WTC11 (cell line): ENCODE results near the gene NEMP2. TPM values are rescaled to one million over a fixed set of nuclear protein-coding genes. Genes with fewer than 3 reads are reported as not detected.

Experiments used
- ATAC-seq: fragments of 200-7000 bp; cut with Tn5 transposase; 2 replicates; pipeline ENCODE4 v1.10.0; 2021; ENCODE audit warnings: mild to moderate bottlenecking, moderate library complexity
- CTCF ChIA-PET: fragments of 300-600 bp; sonication (Branson Sonifier 250); formaldehyde crosslinking; loops from one replicate; lab custom pipeline; 2021; ENCODE audit warnings: antibody characterized with exemption; lab: Charles Lee
- POLR2A ChIA-PET: fragments of 350-600 bp; sonication (Branson Sonifier 250); formaldehyde crosslinking; loops from one replicate; lab custom pipeline; 2021; ENCODE audit warnings: antibody characterized with exemption; lab: Charles Lee
- DNase-seq: peaks from one replicate; pipeline ENCODE4 v3.0.0; 2021; ENCODE audit warnings: low spot score
- H3K27ac Mint-ChIP-seq: 2 replicates; pipeline ENCODE4 v1.8.0; 2021; ENCODE audit warnings: mixed read lengths
- H3K27me3 Mint-ChIP-seq: 2 replicates; pipeline ENCODE4 v1.8.0; 2021; ENCODE audit warnings: low read depth, mild to moderate bottlenecking, moderate library complexity, mixed read lengths
- H3K36me3 Mint-ChIP-seq: 2 replicates; pipeline ENCODE4 v1.8.0; 2021; ENCODE audit warnings: mixed read lengths
- H3K4me1 Mint-ChIP-seq: 2 replicates; pipeline ENCODE4 v1.8.0; 2022; ENCODE audit warnings: mixed read lengths
- H3K4me3 Mint-ChIP-seq: 2 replicates; pipeline ENCODE4 v1.8.0; 2021; ENCODE audit warnings: mild to moderate bottlenecking, moderate library complexity, mixed read lengths
- H3K9me3 Mint-ChIP-seq: 2 replicates; pipeline ENCODE4 v1.8.0; 2021; ENCODE audit warnings: mixed read lengths
- ATF1 ChIP-seq: sonication (generic); formaldehyde crosslinking; IDR thresholded peaks from 2 replicates; pipeline ENCODE4 v1.8.1; 2023; ENCODE audit warnings: mild to moderate bottlenecking, moderate library complexity, missing genetic modification reagents
- ELF4 ChIP-seq: sonication (generic); formaldehyde crosslinking; IDR thresholded peaks from 2 replicates; pipeline ENCODE4 v1.8.1; 2022; ENCODE audit warnings: low read depth, mild to moderate bottlenecking, moderate library complexity, missing genetic modification reagents
- FOXP1 ChIP-seq: sonication (generic); formaldehyde crosslinking; IDR thresholded peaks from 2 replicates; pipeline ENCODE4 v1.8.0; 2022; ENCODE audit warnings: missing genetic modification reagents, mild to moderate bottlenecking, moderate library complexity, borderline replicate concordance
- JAZF1 ChIP-seq: fragments of 250-450 bp; sonication (Bioruptor Pico); IDR thresholded peaks from 2 replicates; pipeline ENCODE4 v1.9.0; 2021; ENCODE audit warnings: moderate library complexity, mild to moderate bottlenecking, inconsistent platforms
- KAT7 ChIP-seq: sonication (generic); formaldehyde crosslinking; IDR thresholded peaks from 2 replicates; pipeline ENCODE4 v1.8.1; 2023; ENCODE audit warnings: missing genetic modification reagents, mild to moderate bottlenecking, borderline replicate concordance
- NFE2L1 ChIP-seq: sonication (generic); formaldehyde crosslinking; IDR thresholded peaks from 2 replicates; pipeline ENCODE4 v1.8.1; 2023; ENCODE audit warnings: missing genetic modification reagents
- SMAD3 ChIP-seq: sonication (generic); formaldehyde crosslinking; IDR thresholded peaks from 2 replicates; pipeline ENCODE4 v1.8.0; 2022; ENCODE audit warnings: missing genetic modification reagents, mild to moderate bottlenecking, borderline replicate concordance
- SMAD4 ChIP-seq: sonication (generic); formaldehyde crosslinking; IDR thresholded peaks from 2 replicates; pipeline ENCODE4 v1.8.0; 2022; ENCODE audit warnings: mild to moderate bottlenecking, missing genetic modification reagents
- ZNF138 ChIP-seq: sonication (generic); formaldehyde crosslinking; conservative IDR thresholded peaks from 2 replicates; pipeline ENCODE4 v1.8.1; 2022; ENCODE audit warnings: mild to moderate bottlenecking, moderate library complexity, missing genetic modification reagents
- ZNF219 ChIP-seq: sonication (generic); formaldehyde crosslinking; IDR thresholded peaks from 2 replicates; pipeline ENCODE4 v1.8.0; 2023; ENCODE audit warnings: missing genetic modification reagents, mild to moderate bottlenecking, borderline replicate concordance
- ZNF317 ChIP-seq: sonication (generic); formaldehyde crosslinking; IDR thresholded peaks from 2 replicates; pipeline ENCODE4 v1.8.1; 2023; ENCODE audit warnings: low read depth, mild to moderate bottlenecking, moderate library complexity, missing genetic modification reagents, borderline replicate concordance
- ZNF416 ChIP-seq: fragments of 250-450 bp; sonication (Bioruptor Pico); IDR thresholded peaks from 2 replicates; pipeline ENCODE4 v1.9.0; 2021; ENCODE audit warnings: mild to moderate bottlenecking, inconsistent platforms
- total RNA-seq: library from RNA; stranded (reverse); gene quantifications from 3 replicates; pipeline ENCODE4 v1.2.3, GENCODE V29; 2021
- TF ChIP-seq, protein P1 (sequence below): sonication (generic); formaldehyde crosslinking; IDR thresholded peaks from 2 replicates; pipeline ENCODE4 v1.8.0; 2022; ENCODE audit warnings: mild to moderate bottlenecking, missing genetic modification reagents
- TF ChIP-seq, protein P2 (sequence below): sonication (generic); formaldehyde crosslinking; IDR thresholded peaks from 2 replicates; pipeline ENCODE4 v1.8.1; 2022; ENCODE audit warnings: low read depth, mild to moderate bottlenecking, moderate library complexity, missing genetic modification reagents, borderline replicate concordance
- TF ChIP-seq, protein P3 (sequence below): sonication (generic); formaldehyde crosslinking; IDR thresholded peaks from 2 replicates; pipeline ENCODE4 v1.8.0; 2022; ENCODE audit warnings: mild to moderate bottlenecking, missing genetic modification reagents
- TF ChIP-seq, protein P4 (sequence below): sonication (generic); formaldehyde crosslinking; conservative IDR thresholded peaks from 2 replicates; pipeline ENCODE4 v1.8.1; 2023; ENCODE audit warnings: mild to moderate bottlenecking, low read depth, missing genetic modification reagents, moderate library complexity
- TF ChIP-seq, protein P5 (sequence below): sonication (generic); formaldehyde crosslinking; IDR thresholded peaks from 2 replicates; pipeline ENCODE4 v1.8.1; 2023; ENCODE audit warnings: mild to moderate bottlenecking, missing genetic modification reagents
- TF ChIP-seq, protein P6 (sequence below): fragments of 250-450 bp; sonication (Bioruptor Pico); IDR thresholded peaks from 2 replicates; pipeline ENCODE4 v1.9.0; 2021; ENCODE audit warnings: mild to moderate bottlenecking, borderline replicate concordance

Gene NEMP2
- total RNA-seq, 1 experiment from 2014 or later, result 7.2 TPM

DNA sequence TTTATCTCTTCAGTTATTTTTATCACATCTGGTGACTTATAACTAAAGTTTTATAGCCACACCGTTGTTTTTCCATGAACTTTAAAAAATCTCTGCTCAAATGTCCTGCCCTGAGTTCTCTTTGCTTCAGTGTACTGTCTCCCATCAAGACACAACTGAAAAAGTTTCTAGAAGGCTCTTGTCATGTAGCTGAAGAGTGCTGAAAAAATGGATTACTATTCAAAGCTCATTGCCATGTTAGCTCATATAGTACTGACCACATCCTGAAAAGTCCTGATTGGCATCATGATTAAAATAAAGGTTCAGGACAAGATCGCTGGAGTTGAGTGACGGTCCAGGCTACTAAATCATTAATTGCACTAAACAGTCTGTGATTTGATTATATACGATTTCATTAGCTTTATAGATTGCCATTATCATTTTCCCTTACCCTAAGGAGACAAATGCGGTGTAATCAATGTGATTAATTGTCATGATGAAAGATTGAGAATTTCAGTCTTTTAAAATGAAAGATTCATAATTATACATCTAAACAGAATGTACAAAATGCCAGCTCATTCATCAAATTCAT, 64.2 kb downstream of the NEMP2 start:
- Mint-ChIP-seq H3K4me3 (no peak overlapping the region), H3K36me3 (peaks cover 32% of the 10 kb centered on the region), H3K4me1 (peaks cover 19% of the 10 kb centered on the region), H3K27ac (no peak overlapping the region; the same call in 1 of the 2 replicates), H3K27me3 (no peaks in the 10 kb centered on the region), H3K9me3 (peaks cover 35% of the 10 kb centered on the region)
- CTCF ChIA-PET, result no interaction called here
- POLR2A ChIA-PET, result no interaction called here
- no peak for ATAC-seq
- TF ChIP-seq JAZF1 (CRISPR knock-in tag), result no peak
- TF ChIP-seq ZNF317, result no peak
- TF ChIP-seq ZNF219, result no peak
- TF ChIP-seq, protein P1, sequence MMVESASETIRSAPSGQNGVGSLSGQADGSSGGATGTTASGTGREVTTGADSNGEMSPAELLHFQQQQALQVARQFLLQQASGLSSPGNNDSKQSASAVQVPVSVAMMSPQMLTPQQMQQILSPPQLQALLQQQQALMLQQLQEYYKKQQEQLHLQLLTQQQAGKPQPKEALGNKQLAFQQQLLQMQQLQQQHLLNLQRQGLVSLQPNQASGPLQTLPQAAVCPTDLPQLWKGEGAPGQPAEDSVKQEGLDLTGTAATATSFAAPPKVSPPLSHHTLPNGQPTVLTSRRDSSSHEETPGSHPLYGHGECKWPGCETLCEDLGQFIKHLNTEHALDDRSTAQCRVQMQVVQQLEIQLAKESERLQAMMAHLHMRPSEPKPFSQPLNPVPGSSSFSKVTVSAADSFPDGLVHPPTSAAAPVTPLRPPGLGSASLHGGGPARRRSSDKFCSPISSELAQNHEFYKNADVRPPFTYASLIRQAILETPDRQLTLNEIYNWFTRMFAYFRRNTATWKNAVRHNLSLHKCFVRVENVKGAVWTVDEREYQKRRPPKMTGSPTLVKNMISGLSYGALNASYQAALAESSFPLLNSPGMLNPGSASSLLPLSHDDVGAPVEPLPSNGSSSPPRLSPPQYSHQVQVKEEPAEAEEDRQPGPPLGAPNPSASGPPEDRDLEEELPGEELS (CRISPR knock-in tag), result no peak
- TF ChIP-seq KAT7 (CRISPR knock-in tag), result no peak
- DNase-seq, result no peak

DNA sequence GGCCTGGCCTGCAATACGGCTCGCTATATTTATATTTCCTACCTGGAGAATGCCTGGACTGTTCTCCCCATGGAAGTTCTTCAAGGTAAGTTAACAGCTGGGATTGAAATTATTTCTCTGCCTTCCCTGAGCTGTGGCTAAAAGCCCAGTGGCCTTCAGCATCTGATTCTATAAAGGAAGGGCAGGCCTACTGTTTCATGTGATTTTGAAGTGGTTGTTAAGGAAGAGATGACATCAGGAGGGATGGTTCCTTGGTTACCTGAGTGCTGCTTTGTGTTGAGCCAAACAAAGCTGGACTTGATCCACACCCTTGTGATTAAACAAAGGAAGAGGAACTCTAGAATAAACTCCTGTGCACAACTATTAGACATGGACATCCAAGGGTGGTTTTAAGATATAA, 64.8 kb downstream of the NEMP2 start:
- H3K9me3 Mint-ChIP-seq, result peaks cover 35% of the 10 kb centered on the region
- peaks cover 32% of the 10 kb centered on the region for H3K36me3 Mint-ChIP-seq
- H3K27ac Mint-ChIP-seq, result no peak overlapping the region
- peaks cover 19% of the 10 kb centered on the region for H3K4me1 Mint-ChIP-seq
- CTCF ChIA-PET, result no interaction called here
- DNase-seq, result no peak
- H3K27me3 Mint-ChIP-seq, result no peaks in the 10 kb centered on the region
- H3K4me3 Mint-ChIP-seq, result no peak overlapping the region
- TF ChIP-seq, protein P2, sequence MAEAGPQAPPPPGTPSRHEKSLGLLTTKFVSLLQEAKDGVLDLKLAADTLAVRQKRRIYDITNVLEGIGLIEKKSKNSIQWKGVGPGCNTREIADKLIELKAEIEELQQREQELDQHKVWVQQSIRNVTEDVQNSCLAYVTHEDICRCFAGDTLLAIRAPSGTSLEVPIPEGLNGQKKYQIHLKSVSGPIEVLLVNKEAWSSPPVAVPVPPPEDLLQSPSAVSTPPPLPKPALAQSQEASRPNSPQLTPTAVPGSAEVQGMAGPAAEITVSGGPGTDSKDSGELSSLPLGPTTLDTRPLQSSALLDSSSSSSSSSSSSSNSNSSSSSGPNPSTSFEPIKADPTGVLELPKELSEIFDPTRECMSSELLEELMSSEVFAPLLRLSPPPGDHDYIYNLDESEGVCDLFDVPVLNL (CRISPR knock-in tag), result no peak
- TF ChIP-seq SMAD4 (CRISPR knock-in tag), result no peak
- no peak for TF ChIP-seq ZNF416 (CRISPR knock-in tag)
- TF ChIP-seq SMAD3 (CRISPR knock-in tag), result no peak
- no peak for TF ChIP-seq ELF4 (CRISPR knock-in tag)
- TF ChIP-seq, protein P3, sequence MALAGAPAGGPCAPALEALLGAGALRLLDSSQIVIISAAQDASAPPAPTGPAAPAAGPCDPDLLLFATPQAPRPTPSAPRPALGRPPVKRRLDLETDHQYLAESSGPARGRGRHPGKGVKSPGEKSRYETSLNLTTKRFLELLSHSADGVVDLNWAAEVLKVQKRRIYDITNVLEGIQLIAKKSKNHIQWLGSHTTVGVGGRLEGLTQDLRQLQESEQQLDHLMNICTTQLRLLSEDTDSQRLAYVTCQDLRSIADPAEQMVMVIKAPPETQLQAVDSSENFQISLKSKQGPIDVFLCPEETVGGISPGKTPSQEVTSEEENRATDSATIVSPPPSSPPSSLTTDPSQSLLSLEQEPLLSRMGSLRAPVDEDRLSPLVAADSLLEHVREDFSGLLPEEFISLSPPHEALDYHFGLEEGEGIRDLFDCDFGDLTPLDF (CRISPR knock-in tag), result no peak
- no peak for TF ChIP-seq FOXP1
- TF ChIP-seq, protein P4, sequence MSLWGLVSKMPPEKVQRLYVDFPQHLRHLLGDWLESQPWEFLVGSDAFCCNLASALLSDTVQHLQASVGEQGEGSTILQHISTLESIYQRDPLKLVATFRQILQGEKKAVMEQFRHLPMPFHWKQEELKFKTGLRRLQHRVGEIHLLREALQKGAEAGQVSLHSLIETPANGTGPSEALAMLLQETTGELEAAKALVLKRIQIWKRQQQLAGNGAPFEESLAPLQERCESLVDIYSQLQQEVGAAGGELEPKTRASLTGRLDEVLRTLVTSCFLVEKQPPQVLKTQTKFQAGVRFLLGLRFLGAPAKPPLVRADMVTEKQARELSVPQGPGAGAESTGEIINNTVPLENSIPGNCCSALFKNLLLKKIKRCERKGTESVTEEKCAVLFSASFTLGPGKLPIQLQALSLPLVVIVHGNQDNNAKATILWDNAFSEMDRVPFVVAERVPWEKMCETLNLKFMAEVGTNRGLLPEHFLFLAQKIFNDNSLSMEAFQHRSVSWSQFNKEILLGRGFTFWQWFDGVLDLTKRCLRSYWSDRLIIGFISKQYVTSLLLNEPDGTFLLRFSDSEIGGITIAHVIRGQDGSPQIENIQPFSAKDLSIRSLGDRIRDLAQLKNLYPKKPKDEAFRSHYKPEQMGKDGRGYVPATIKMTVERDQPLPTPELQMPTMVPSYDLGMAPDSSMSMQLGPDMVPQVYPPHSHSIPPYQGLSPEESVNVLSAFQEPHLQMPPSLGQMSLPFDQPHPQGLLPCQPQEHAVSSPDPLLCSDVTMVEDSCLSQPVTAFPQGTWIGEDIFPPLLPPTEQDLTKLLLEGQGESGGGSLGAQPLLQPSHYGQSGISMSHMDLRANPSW (CRISPR knock-in tag), result no peak
- TF ChIP-seq ATF1 (CRISPR knock-in tag), result no peak
- TF ChIP-seq, all 79 proteins: peak for 0
- POLR2A ChIA-PET, result no interaction called here
- no peak for ATAC-seq

DNA sequence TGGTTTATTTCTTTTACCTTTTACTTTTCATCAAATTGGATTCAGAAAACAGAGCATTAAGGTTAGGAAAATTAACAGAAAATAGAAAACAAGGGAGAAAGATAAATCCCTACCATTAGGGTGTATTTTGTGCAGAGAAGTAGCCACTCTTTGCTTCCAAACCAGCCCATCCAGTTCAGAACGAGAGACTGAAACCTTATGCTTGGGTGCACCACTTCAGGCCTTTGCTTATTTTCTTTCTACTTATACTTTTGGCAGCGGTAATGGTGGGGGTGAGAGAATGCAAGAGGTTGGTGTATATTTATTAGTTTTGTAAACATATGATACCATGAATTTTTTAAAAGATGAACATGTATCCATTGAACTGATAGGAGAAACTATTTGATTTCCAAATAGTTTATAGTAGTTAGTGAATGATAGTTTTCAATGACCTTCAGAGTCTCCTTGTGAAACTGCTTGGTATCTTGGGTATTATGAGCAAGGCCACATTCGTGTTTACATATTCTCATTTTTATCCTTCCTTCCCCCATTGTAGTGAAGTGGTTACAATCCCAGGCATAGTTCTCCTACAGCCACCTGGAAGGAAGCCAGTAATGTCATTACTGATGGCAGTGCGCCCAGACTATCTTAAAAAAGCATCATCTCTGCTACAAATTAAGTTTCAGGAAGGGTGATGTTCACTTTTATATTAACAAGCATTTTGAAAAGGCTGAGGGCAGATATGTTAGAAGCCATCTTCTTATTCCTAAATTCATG, 65.5 kb downstream of the NEMP2 start:
- ChIA-PET CTCF (no interaction called here), POLR2A (no interaction called here)
- DNase-seq (no peak), ATAC-seq (no peak)
- no peak overlapping the region for H3K4me3 Mint-ChIP-seq
- peaks cover 19% of the 10 kb centered on the region for H3K4me1 Mint-ChIP-seq
- H3K36me3 Mint-ChIP-seq, result peaks cover 32% of the 10 kb centered on the region
- no peak overlapping the region for H3K27ac Mint-ChIP-seq
- no peaks in the 10 kb centered on the region for H3K27me3 Mint-ChIP-seq
- peaks cover 35% of the 10 kb centered on the region for H3K9me3 Mint-ChIP-seq
- TF ChIP-seq NFE2L1, result no peak
- no peak for TF ChIP-seq ZNF138 (CRISPR knock-in tag)
- TF ChIP-seq, protein P5, sequence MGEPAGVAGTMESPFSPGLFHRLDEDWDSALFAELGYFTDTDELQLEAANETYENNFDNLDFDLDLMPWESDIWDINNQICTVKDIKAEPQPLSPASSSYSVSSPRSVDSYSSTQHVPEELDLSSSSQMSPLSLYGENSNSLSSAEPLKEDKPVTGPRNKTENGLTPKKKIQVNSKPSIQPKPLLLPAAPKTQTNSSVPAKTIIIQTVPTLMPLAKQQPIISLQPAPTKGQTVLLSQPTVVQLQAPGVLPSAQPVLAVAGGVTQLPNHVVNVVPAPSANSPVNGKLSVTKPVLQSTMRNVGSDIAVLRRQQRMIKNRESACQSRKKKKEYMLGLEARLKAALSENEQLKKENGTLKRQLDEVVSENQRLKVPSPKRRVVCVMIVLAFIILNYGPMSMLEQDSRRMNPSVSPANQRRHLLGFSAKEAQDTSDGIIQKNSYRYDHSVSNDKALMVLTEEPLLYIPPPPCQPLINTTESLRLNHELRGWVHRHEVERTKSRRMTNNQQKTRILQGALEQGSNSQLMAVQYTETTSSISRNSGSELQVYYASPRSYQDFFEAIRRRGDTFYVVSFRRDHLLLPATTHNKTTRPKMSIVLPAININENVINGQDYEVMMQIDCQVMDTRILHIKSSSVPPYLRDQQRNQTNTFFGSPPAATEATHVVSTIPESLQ (CRISPR knock-in tag), result no peak
- TF ChIP-seq, protein P6, sequence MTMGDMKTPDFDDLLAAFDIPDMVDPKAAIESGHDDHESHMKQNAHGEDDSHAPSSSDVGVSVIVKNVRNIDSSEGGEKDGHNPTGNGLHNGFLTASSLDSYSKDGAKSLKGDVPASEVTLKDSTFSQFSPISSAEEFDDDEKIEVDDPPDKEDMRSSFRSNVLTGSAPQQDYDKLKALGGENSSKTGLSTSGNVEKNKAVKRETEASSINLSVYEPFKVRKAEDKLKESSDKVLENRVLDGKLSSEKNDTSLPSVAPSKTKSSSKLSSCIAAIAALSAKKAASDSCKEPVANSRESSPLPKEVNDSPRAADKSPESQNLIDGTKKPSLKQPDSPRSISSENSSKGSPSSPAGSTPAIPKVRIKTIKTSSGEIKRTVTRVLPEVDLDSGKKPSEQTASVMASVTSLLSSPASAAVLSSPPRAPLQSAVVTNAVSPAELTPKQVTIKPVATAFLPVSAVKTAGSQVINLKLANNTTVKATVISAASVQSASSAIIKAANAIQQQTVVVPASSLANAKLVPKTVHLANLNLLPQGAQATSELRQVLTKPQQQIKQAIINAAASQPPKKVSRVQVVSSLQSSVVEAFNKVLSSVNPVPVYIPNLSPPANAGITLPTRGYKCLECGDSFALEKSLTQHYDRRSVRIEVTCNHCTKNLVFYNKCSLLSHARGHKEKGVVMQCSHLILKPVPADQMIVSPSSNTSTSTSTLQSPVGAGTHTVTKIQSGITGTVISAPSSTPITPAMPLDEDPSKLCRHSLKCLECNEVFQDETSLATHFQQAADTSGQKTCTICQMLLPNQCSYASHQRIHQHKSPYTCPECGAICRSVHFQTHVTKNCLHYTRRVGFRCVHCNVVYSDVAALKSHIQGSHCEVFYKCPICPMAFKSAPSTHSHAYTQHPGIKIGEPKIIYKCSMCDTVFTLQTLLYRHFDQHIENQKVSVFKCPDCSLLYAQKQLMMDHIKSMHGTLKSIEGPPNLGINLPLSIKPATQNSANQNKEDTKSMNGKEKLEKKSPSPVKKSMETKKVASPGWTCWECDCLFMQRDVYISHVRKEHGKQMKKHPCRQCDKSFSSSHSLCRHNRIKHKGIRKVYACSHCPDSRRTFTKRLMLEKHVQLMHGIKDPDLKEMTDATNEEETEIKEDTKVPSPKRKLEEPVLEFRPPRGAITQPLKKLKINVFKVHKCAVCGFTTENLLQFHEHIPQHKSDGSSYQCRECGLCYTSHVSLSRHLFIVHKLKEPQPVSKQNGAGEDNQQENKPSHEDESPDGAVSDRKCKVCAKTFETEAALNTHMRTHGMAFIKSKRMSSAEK (CRISPR knock-in tag), result no peak
